HG03520 (cell line): ENCODE data around the gene TEX29.

ENCODE experiments used
- ATAC-seq: cut with Tn5 transposase; IDR thresholded peaks from one replicate; pipeline ENCODE4 v1.9.1; 2021; ENCODE audit warnings: mild to moderate bottlenecking, moderate library complexity; ENCODE audit not compliant: unreplicated experiment

The TEX29 gene

GRCh38 chr13:111367340-111367739 lies 46.9 kb downstream of the TEX29 start:
- no peak for ATAC-seq

DNA sequence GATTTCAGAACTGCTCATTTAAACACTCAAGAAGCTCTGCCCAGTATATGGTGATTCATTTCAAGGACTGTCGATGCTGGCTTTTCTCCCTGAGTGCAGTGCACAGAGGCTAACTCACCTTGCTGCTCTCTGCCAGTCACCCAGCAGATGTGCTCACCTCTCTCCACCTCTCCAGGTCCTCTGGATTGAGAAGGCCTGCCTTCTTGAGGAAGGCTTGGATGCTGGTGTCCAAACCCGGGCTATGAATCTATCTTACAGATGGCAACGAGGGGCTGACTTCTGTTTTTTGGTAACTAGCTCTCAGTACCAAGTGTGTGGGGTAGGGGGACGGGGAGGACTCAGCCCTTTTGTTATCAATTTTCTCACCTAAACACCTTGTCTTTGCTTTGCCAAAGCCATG lies 47.6 kb downstream of the TEX29 start:
- ATAC-seq: no peak

DNA sequence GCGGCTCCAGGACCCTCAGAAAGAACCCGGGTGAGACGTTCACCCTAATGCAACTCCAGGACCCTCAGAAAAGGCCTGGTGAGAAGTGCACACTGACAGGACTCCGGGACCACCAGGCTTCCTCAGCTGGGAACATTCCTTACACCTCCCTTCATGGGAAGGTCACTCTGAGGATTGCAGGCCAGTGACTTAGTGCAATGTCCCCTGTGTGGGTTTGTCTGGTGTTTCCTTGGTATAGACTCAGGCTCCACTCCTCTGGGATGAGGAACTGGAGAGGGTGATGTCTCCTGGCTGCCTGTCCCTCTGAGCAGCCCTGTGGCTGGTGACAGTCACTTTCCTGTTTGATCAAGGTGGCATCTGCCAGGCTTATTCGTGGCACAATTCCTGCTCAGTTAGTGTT lies 49.7 kb downstream of the TEX29 start:
- ATAC-seq: no peak

- ATAC-seq: no peak
Observed at GRCh38 chr13:111370570-111371535, 50.4 kb downstream of the TEX29 start.

- ATAC-seq: no peak
Observed at GRCh38 chr13:111371720-111372119, 51.3 kb downstream of the TEX29 start.

- no peak for ATAC-seq
Observed at GRCh38 chr13:111372651-111373425, 52.4 kb downstream of the TEX29 start.

DNA sequence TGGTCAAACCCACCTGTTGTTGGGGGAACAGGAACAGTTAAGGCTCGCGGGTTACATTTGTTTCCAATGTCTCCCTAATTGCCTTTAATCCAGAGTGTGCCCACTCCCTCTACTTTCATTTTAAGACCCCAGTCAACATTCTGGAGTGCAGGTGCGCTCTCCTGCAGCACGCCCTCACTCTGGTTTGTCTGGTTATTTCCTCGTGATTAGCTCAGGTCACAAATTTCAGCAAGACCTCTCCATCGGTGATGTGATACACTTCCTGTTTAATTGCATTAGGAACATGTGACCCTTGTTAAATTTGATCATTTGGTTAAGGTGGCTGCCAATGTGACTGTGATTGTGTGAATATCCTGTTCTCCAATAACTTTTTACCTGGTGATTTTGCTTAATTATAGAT lies 53.0 kb downstream of the TEX29 start:
- no peak for ATAC-seq

DNA sequence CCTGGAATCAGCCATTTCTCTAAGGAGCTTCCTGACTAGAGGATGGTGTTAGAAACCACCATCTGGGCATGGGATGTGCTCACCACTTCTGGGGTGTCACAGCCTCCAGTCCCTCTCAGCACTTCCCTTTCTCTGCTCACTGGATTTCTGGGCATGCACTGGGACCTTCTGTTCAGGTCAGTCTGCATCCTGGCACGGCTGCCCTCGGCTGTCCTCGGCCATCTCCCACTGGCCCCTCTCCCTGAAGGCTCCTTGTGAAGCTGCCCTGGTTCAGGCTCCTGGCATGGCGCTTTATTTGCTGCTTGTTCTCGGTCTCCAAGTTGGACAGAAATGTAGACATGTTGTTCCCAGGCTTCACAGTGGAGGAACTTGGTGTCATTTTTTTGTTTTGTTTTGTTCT lies 60.0 kb downstream of the TEX29 start:
- ATAC-seq: no peak

- ATAC-seq: no peak
Observed at GRCh38 chr13:111382411-111382810, 62.0 kb downstream of the TEX29 start.

DNA sequence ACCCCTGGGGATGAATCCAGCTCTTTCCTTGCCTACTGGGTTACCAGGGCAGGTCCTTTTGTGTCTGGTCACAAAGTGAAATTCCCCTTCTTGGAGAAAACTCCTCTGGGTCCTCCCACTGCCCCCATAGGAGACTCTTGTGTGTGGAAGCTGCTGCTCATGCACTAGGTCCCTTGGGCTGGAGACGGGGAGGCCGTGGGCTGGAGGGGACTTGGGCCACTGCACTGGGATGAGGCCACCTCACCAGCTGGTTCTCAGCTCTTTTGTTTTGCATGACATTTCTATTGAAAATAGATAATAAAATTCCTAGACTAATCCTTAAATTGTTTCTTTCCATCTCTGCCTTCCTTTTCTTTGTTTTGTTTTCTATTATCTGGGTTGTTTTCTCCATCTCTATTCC lies 62.4 kb downstream of the TEX29 start:
- ATAC-seq: no peak

GRCh38 chr13:111383591-111384440 lies 63.4 kb downstream of the TEX29 start:
- no peak for ATAC-seq

DNA sequence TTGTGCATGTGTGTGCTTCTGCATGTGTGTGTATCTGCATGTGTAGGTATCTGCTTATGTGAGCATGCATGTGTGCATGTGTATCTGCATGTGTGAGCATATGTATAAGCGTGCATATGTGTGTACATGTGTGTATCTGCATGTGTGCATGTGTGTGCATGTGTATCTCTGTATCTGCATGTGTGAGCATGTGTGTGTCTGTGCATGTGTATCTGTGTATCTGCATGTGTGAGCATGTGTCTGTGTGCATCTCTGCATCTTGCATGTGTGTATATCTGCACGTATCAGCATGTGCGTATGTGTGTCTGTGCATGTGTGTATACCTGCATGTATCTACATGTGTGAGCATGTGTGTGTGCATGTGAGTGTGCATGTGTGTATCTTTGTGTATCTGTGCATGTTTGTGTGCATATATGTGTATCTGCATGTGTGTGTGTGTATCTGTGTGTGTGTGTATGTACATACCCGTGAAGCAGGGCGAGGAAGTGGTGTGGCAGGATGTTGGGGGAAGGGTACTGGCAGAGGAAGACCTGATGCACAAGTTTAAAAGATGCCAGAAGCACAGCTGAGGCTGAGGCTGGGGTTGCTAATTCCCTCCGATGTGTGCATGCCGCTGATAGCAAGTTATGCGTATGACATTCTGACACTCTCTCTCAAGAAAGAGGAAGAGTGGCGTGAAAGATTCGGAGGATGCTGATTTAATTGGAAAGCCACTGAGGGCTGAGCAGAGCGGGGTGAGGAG lies 64.2 kb downstream of the TEX29 start:
- ATAC-seq: no peak

- ATAC-seq: no peak
Observed at GRCh38 chr13:111385183-111385857, 64.9 kb downstream of the TEX29 start.

GRCh38 chr13:111387026-111387871 lies 66.8 kb downstream of the TEX29 start:
- ATAC-seq: no peak

DNA sequence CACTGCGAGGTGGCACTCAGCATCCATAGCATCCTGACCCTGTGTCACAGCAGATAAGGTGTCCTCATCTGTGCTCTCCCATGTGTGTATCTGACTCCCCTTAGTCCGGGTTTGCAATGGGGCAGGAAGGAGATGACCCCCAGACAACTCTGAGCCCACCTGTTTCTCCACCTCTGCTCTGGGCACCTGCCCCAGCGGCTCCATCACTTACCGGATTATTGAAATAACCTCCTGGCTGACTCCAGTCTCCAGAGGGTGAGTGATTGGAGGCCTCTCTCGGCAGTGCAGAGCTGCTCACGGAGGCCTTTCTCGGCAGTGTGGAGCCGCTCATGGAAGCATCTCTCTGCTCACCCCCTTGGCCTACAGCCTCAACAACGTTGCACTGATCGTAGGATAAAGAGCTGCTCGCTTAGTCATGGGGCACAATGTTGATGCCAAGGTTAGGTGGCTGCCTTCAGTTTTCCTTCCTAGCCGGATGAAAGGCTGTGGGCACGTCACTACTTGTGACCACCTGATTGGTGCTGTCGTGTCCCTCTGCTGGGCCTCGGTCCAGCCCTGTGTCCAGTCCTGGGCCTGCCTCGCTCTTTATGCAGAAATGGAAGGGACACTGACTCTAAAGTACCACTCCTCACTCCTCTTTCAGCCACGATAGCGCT lies 67.6 kb downstream of the TEX29 start:
- no peak for ATAC-seq

DNA sequence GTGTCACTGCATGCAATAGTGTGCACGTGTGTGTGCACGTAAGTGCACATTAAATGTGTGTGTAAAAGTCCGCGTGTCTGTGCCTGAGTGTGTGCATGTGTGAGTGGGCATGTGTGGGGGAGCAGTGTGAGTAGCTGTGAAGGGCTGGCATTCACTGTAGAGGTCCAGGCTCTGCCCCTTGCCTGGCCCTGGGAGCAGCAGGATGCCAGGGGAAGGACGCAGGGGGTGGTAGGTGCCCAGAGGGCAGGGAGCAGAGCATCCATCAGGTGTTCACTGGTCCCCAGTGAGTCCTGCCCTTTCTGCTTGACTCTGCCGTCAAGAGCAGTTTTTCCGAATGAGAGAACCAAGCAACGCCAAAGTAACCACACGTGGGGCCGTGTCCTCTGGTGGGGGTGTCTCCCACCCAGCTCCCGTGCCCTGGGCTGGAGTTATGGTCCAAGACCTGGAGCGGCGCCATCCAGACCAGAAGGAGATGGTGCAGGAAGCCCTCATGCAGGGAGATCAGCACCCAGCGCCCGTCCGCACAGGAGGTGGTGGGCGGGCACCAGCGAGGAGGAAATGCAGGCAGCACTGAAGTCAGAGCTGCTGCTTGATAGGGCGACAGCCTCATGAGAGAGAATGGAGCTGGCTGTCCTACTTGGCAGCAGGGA lies 68.5 kb downstream of the TEX29 start:
- no peak for ATAC-seq

GRCh38 chr13:111389621-111390521 lies 69.4 kb downstream of the TEX29 start:
- no peak for ATAC-seq
